Measurements from ENCODE around the gene DDX51.

The DDX51 gene

DNA sequence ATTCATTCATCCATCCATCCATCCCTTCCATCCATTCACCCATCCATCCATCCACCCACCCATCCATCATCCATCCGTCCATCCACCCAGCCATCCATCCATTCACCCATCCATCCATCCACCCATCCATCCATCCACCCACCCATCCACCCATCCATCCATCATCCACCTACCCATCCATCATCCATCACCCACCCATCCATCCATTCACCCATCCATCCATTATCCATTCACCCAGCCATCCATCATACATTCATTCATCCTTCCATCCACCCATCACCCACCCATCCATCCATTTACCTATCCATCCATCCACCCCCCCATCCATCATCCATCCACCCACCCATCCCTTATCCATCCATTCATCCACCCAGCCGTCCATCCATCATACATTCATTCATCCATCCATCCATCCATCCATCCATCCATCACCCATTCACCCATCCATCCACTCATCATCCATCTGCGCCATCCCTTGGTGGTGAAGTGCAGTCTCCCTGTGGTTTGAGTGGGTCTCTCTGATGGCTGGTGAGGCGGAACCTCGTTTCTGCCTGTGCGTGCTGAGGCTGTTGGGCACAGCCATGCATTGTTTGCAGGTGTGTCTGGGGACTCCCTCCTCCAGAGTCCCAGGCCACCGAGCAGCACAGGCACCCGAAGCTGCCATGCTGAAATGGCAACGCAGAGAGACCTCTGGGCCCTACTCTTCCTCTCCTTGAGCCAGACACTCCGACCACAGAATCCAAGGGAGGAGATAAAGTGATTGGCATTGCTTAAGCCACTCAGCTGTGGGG is 22.9 kb upstream of the DDX51 start:
- DNase-seq, result no peak

DNA sequence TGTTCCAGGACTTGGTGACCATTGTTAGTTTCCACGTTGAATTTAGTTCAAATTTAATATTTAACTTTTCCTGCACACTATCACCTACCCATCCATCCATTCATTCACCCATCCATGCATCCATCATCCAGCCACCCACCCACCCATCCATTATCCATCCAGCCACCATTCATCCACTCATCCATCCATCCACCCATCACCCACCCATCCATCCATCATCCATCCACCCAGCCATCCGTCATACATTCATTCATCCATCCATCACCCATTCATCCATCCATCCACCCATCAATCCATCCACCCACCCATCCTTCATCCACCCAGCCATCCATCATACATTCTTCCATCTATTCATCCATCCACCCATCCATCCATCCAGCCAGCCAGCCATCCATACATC is 22.0 kb upstream of the DDX51 start:
- no peak for DNase-seq

- DNase-seq, result no peak
Observed at GRCh38 chr12:132165584-132165983, 21.5 kb upstream of the DDX51 start.

DNA sequence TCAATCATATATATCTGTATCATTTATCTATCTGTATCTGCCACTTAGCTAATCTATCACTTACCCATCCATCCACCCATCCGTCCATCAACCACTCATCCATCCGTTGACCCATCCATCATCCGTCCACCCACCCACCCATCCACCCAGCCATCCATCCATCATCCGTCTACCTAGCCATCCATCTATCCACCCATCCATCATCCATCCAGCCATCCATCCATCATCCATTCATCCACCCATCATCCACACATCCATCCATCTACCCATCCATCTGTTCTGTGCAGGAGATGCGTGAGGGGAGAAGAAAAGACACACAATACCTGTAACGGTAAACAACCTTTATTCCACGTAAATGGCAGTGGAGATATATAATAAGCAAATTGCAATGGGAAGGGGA is 20.3 kb upstream of the DDX51 start:
- DNase-seq, result no peak

DNA sequence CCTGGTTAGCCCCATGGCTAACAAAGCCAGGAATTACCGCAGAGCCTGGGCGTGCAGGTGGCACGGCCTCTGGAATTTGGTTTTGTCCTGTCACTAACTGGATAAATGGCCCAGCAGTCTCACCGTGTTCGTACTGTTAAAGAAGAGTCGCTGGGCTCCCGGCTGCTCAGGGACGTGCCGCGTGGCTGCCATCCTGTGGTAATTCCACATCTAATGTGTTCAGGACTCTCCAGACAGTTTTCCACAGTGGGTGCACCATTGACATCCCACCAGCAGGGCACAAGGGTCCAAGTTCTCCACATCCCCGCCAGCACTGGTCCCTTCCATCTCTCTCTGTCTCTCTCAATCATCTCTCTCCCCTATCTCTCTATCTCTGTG is 19.8 kb upstream of the DDX51 start:
- DNase-seq, result no peak

DNA sequence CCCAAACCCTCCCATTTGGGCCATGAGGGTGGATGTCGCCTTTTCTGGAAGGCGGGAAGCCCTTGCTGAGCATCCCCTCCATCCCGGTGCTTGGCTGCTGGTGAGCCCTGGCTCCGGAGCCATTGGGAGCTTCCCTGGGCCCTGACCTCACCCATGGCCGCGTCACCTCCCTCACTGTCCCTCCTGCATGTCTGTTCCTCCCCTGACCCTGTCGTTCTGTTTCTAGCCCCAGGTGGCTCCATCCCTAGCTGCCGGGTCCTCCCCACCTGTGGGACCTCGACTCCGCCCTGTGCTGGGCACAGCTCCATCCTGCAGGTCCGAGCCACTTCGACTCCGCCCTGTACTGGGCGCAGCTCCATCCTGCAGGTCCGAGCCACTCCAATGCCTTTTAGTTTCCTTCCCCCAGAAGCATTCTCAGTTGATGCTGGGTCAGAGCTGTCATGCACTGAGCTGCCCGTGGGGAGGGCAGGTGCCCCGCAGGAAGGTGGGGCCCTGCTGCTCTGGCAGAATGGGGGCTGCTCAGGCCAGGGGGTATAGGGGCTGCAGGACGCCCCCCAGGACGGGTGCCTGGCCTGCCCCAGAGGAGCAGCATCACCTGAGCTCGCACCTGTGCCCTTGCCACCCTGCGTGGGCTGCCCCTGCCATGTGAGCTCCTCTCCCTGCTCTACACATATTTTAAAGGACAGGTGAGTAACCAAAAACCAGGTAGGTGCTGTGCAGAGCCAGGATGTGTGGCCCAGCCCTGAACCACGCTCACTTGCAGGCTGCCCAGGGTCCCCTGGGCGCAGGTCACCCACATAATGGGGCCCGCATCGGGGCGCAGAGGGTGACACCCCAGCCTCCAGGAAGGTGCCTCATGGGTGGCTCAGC is 19.2 kb upstream of the DDX51 start:
- no peak for DNase-seq

DNA sequence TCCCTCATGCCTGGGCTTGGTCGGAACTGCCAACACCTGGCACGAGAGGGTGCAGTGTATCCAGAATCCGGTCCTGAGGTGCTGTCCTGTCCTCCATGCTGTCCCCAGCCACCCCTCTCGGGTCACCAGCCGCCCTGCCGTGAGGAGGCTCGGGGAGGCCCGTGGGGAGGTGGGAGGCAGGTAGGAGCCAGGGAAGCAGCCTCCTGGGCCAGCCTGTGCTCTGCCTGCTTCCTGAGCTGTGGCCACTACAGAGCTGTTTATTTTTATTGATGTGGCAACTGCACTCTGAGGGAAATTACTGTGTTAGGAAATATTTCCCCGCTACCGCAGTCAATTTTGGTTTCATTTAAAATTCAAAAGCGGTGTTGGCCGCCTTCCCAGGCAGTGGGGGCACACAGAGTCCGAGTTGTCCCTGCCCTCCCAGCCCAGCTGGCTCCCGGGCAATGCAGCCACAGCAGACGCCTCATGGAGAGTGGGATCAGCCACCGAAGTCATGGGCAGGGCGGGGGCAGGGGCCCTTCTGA is 18.5 kb upstream of the DDX51 start:
- peak; percentile 72 to 76 for DNase-seq

GRCh38 chr12:132161796-132162507 is 17.8 kb upstream of the DDX51 start:
- no peak for DNase-seq

- DNase-seq, result peak; percentile 14 to 15
Observed at GRCh38 chr12:132161036-132161781, 17.1 kb upstream of the DDX51 start.

DNA sequence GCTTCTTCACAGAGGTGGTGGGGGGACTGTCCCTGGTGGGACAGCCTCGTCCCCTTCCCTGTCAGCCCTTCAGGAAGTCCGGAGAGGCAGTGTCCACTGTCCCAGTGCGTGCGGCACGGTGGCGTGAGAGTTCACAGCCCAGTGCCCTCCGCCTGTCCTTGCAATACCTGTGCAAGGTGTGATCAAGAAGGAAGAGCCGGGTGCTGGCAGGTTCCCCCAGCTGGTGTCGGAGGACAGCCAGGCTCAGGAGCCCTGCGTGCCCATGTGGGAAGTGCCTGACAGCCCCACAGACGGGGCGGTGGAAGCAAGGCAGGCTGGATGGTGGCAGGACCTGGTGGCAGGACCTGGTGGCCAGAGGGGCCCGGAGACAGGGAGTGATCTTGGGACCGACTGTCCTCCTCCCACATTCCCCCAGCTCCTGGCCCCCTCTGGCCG is 16.5 kb upstream of the DDX51 start:
- no peak for DNase-seq

GRCh38 chr12:132160016-132160415 is 15.9 kb upstream of the DDX51 start:
- no peak for DNase-seq

DNA sequence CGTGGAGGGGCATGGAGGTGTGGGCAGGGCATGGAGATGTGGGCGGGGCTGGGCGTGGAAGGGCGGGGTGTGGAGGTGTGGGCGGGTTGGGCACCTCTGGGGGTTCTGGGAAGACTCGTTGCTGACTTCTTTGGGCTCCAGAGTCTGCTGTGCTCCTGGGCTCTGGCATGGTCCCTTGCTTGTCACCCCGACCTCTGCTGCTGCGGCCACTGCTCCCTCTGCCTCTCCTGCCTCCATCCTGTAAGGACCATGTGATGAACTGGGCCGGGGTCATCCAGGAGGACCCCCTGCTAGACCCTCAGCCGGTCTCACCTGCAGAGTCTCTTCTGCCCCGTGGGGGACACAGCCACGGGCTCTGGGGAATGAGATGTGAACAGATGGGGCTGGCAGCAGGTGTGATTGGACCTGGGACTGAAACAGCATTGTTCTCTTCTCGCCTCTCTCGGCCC is 15.5 kb upstream of the DDX51 start:
- DNase-seq, result no peak

DNA sequence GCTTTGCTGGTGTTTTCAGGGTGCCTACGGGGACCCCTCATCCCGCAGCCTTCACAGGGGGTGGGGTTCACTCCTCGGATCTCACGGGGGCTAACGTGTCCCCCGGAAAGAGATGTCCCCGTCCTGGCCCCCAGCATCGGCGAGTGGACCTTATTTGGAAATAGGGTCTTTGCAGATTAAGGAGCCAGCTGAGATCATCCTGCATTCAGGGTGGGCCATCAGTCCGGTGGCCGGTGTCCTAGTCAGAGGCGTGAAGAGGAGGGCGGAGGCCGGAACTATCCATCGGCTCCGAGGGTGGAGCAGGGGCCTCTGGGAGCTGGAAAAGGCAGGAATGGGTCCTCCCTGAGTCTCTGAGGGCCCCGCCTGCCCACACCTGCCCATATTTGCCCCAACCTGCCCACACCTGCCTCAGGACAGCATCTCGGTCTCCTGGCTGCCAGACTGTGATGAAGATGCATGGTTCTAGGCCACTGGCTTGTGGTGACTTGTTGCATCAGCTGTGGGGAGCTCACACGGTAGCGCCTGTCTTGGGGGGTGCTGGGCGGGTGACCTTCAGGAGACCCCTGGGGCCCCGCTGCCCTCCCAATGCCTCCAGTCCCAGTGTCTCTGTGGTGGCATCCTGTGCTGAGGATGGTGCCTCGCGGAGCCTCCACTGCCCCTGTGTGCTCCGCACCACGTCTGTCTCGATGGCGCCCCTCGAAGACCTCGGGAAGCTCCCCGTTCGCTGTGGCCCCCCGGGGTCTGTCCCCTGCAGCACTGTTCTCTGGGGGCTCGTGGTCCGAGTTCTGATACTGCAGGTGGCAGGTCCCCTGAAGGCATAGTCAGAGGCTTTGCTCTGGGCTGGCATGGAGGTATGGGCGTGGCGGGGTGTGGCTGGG is 14.8 kb upstream of the DDX51 start:
- DNase-seq, result no peak

DNA sequence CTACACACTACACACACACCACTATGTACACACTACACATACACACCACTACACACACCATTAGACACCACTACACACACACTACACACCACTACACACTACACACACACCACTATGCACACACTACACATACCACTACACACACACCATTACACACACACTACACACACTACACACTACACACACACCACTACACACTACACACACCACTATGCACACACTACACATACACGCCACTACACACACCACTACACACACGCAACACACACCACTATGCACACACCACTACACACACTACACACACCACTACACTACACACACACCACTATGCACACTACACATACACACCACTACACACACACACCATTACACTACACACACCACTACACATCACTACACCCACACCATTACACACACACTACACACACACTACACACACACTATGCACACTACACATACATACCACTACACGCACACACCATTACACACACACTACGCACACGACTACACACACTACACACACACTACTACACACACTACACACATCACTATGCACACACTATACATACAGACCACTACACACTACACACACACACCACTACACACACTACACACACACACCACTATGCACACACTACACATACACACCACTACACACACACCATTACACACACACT is 13.8 kb upstream of the DDX51 start:
- no peak for DNase-seq

GRCh38 chr12:132156573-132157325 is 12.6 kb upstream of the DDX51 start:
- DNase-seq, result no peak

DNA sequence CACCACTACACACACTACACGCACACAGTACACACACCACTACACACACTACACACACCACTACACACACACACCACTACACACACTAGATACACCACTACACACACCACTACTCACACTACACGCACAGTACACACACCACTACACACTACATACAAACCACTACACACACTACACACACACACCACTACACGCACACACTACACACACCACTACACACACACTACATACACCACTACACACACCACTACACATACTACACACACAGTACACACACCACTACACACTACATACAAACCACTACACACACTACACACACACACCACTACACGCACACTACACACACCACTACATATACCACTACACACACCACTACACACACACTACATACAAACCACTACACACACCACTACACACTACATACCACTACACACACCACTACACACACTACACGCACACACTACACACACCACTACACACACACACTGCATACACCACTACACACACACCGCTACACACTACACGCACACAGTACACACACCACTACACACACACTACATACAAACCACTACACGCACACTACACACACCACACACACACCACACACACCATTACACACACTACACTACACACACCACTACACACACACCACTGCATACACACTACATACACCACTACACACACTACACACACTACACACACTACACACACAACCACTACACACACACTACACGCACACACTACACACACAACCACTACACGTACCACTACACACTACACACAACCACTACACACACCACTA is 11.9 kb upstream of the DDX51 start:
- DNase-seq, result no peak

DNA sequence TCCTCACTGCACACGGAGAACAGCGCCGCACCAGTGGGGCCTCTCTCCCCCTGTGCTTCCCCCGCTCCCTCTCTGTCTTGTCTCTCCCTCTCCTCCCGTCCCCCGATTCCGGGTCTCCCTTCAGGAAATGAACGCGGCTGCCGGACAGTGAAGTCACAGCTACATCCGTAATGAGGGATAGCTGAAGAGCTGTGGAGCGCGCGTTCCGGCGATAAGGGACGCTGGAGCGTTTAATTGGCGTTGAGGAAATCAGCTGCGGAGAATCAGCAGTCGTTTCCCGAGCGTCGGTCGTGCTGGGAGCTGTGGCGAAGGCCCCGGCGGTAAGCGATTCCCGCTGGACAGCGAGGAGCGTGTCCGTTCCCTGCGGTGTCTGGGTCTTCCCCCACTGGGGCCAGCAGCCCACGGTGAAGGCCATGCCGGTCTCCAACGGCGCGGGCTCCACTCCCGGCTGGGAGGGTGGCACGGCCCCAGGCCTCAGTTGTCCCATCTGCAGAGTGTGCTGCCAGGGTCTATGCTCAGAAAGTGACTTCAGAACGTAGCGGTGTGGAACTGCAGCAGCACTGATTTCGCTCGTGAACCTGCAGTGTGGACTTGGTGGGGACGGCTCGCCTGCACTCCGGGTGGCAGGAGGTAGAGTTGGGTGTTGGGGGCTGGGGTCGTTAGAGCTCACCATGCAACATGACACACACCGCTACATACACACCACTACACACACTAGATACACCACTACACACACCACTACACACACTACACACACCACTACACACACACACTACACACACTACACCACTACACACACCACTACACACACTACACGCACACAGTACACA is 11.0 kb upstream of the DDX51 start:
- no peak for DNase-seq

DNA sequence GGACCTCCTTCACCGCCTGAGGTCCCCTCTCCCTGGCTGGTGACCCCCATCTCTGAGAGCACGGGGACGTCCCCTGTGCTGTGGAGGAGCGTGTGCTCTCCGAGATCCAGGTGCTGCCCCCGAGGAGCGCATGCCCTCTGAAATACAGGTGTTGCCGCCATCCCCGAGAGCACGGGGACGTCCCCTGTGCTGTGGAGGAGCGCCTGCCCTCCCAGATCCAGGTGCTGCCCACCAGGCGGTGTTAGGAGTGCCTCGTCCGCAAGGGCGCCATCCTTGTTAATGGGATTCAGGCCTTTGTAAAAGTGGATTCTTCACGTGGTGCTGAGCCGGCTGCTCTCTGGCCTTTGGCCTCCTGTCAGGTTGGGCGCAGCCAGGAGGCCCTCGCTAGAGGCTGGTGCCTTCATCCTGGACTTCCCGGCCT is 10.2 kb upstream of the DDX51 start:
- no peak for DNase-seq
